ENCODE results near the gene NCL.
"Not testable (repeated sequence)": the region's sequence is repeated elsewhere in the genome, so short reads cannot be mapped to it uniquely, and the experiment has no call there.

Gene NCL

GRCh38 chr2:231405601-231406367, 58.5 kb downstream of the NCL start:
- not testable (repeated sequence) for DNase-seq (ENCODE audit: low spot score)

GRCh38 chr2:231404183-231404578, 60.1 kb downstream of the NCL start:
- DNase-seq (ENCODE audit: low spot score), result not testable (repeated sequence)
